Measurements from ENCODE around the gene CUL5. TPM values are rescaled to one million over a fixed set of nuclear protein-coding genes. Genes with fewer than 3 reads are reported as not detected.

The CUL5 gene
- total and polyA plus RNA-seq, 2 of the 8 experiments (the other 6 are each of a cell fraction or from before 2014, with no cell fraction given) = 4.9 to 31.8 TPM

GRCh38 chr11:108128772-108129171, 120.1 kb downstream of the CUL5 start (continued):
- no peak for TF ChIP-seq CHD7 (IDR thresholded peaks at IDR 0.05; ENCODE audit: insufficient replicate concordance, low read length)
- no peak for TF ChIP-seq SP1 (IDR thresholded peaks at IDR 0.05; ENCODE audit: low read depth, low read length)
- TF ChIP-seq KDM5A (IDR thresholded peaks at IDR 0.05; ENCODE audit: low read length) = no peak
- no peak for TF ChIP-seq ZNF274 (IDR thresholded peaks at IDR 0.05; ENCODE audit: borderline replicate concordance, extremely low read depth, low read length)
- TF ChIP-seq GABPA (IDR thresholded peaks at IDR 0.05; ENCODE audit: borderline replicate concordance, insufficient read depth, low read length) = no peak
- no peak for TF ChIP-seq JUND (IDR thresholded peaks at IDR 0.05; ENCODE audit: low read length)
- TF ChIP-seq CEBPB (IDR thresholded peaks at IDR 0.05; ENCODE audit: low read depth, low read length) = no peak
- no peak for TF ChIP-seq TAF7 (optimal IDR thresholded peaks at IDR 0.05; ENCODE audit: borderline replicate concordance, low read depth, low read length)
